B cell (primary cell): Measurements from ENCODE around the gene POU2AF1. TPM values are rescaled to one million over a fixed set of nuclear protein-coding genes. Genes with fewer than 3 reads are reported as not detected.
"Not testable (repeated sequence)": the region's sequence is repeated elsewhere in the genome, so short reads cannot be mapped to it uniquely, and the experiment has no call there.

Experiments used
- ATAC-seq: fragments of 200-7000 bp; cut with Tn5 transposase; one replicate; pipeline ENCODE4 v1.10.0; 2021; ENCODE audit warnings: low read depth, mild to moderate bottlenecking, moderate number of reproducible peaks, moderate library complexity
- CTCF ChIA-PET: fragments of 350-600 bp; sonication (Branson Sonifier 250); formaldehyde crosslinking; loops from one replicate; lab custom pipeline; 2021; ENCODE audit warnings: antibody characterized with exemption, inconsistent platforms; lab: Charles Lee
- POLR2A ChIA-PET: fragments of 350-600 bp; sonication (Branson Sonifier 250); formaldehyde crosslinking; loops from one replicate; lab custom pipeline; 2021; ENCODE audit warnings: antibody characterized with exemption; lab: Charles Lee
- DNase-seq: peaks from one replicate; pipeline ENCODE4 v3.0.0; 2013
- H2AFZ ChIP-seq: 2 replicates; pipeline ENCODE4 v1.6.1; 2012; ENCODE audit warnings: mild to moderate bottlenecking, low read depth, low read length; ENCODE audit not compliant: insufficient read depth, poor library complexity, severe bottlenecking
- H3K27ac ChIP-seq, 2 donors: 1 replicate in 1 of 2; 2 replicates in 1 of 2; pipeline ENCODE4 v1.5.1; 2012 to 2013; ENCODE audit warnings: low read length in 2 of 2, mild to moderate bottlenecking in 2 of 2, moderate library complexity in 1 of 2
- H3K27me3 ChIP-seq, 4 experiments: fragments of 200-600 bp in 1 of 4; sonication (generic) in 1 of 4; replicated peaks in 1 of 4; 1 replicate in 2 of 4; 2 replicates in 2 of 4; pipeline versions ENCODE4 v1.6.1 to v1.7.0; 2013 to 2016; ENCODE audit warnings: low read length in 3 of 4, mild to moderate bottlenecking in 2 of 4, mixed read lengths in 1 of 4, moderate library complexity in 1 of 4; ENCODE audit not compliant: insufficient read depth in 4 of 4, control insufficient read depth in 3 of 4; ENCODE audit errors: control extremely low read depth in 1 of 4
- H3K36me3 ChIP-seq, 2 experiments: replicated peaks in 1 of 2; 1 replicate in 1 of 2; 2 replicates in 1 of 2; pipeline versions ENCODE4 v1.6.1 to v1.7.1; 2013; ENCODE audit warnings: low read length in 1 of 2; ENCODE audit not compliant: insufficient read depth in 2 of 2, control insufficient read depth in 1 of 2; ENCODE audit errors: control extremely low read depth in 1 of 2, extremely low read depth in 1 of 2
- H3K4me1 ChIP-seq, 2 donors: fragments of 200-600 bp in 1 of 2; sonication (generic) in 1 of 2; 1 replicate in 1 of 2; 2 replicates in 1 of 2; pipeline versions ENCODE4 v1.5.1 to v1.6.1; 2013 to 2017; ENCODE audit warnings: low read length in 2 of 2; ENCODE audit not compliant: control insufficient read depth in 2 of 2, insufficient read depth in 2 of 2
- H3K4me2 ChIP-seq: replicated peaks from 2 replicates; pipeline ENCODE3; 2012; ENCODE audit warnings: mild to moderate bottlenecking, low read depth, low read length; ENCODE audit not compliant: poor library complexity, severe bottlenecking
- H3K4me3 ChIP-seq, 5 experiments: fragments of 200-600 bp in 1 of 5; sonication (generic) in 1 of 5; 1 replicate in 3 of 5; 2 replicates in 2 of 5; pipeline versions ENCODE4 v1.5.1 to v1.7.0; 2011 to 2016; ENCODE audit warnings: low read length in 4 of 5, mild to moderate bottlenecking in 4 of 5, low read depth in 2 of 5, control low read depth in 1 of 5, moderate library complexity in 1 of 5; ENCODE audit not compliant: insufficient read depth in 1 of 5; ENCODE audit errors: control extremely low read depth in 1 of 5, extremely low read depth in 1 of 5
- H3K79me2 ChIP-seq: fragments of 200-600 bp; sonication (generic); one replicate; pipeline ENCODE4 v1.6.0; 2016; ENCODE audit warnings: low read length; ENCODE audit not compliant: control insufficient read depth, insufficient read depth
- H3K9ac ChIP-seq: fragments of 200-600 bp; sonication (generic); 2 replicates; pipeline ENCODE4 v1.6.1; 2017; ENCODE audit warnings: mild to moderate bottlenecking, low read length, moderate library complexity
- H3K9me3 ChIP-seq, 3 donors: one replicate each; pipeline versions ENCODE4 v1.6.1 to v1.7.1; 2013; ENCODE audit warnings: low read length in 2 of 3; ENCODE audit not compliant: control insufficient read depth in 2 of 3, insufficient read depth in 1 of 3; ENCODE audit errors: control extremely low read depth in 1 of 3
- H4K20me1 ChIP-seq: 2 replicates; pipeline ENCODE4 v1.6.0; 2012; ENCODE audit warnings: mild to moderate bottlenecking, low read length; ENCODE audit not compliant: insufficient read depth, control insufficient read depth, poor library complexity, severe bottlenecking
- H3K27ac Mint-ChIP-seq: one replicate; pipeline ENCODE4 v1.8.0; 2021; ENCODE audit warnings: mixed read lengths
- H3K27me3 Mint-ChIP-seq: one replicate; pipeline ENCODE4 v1.8.0; 2021; ENCODE audit warnings: mixed read lengths
- H3K4me1 Mint-ChIP-seq: one replicate; pipeline ENCODE4 v1.8.0; 2021; ENCODE audit warnings: mixed read lengths
- H3K4me3 Mint-ChIP-seq: one replicate; pipeline ENCODE4 v1.8.0; 2021; ENCODE audit warnings: mixed read lengths
- H3K9me3 Mint-ChIP-seq: one replicate; pipeline ENCODE4 v1.8.0; 2022; ENCODE audit warnings: mixed read lengths; ENCODE audit not compliant: insufficient read depth
- EZH2 ChIP-seq: IDR thresholded peaks from 2 replicates; pipeline ENCODE4 v1.6.1; 2012; ENCODE audit warnings: borderline replicate concordance, low read depth, mild to moderate bottlenecking, moderate library complexity, low read length; ENCODE audit not compliant: insufficient read depth, poor library complexity, severe bottlenecking
- WGBS: methylation state at CpG from one replicate; pipeline ENCODE4 v1.1.5; 2013; ENCODE audit warnings: missing lambda C conversion rate; ENCODE audit not compliant: insufficient coverage; 5-methylcytosine and 5-hydroxymethylcytosine counted together
- intact Hi-C: fragments of 100-400 bp; cut with micrococcal nuclease; formaldehyde crosslinking; loops from one replicate; pipeline ENCODE4 v1.10.0; 2022
- polyA plus RNA-seq: library from polyadenylated mRNA; depleted of rRNA; stranded (reverse); fragments of >200 nt; gene quantifications from 2 replicates; pipeline ENCODE4 v1.2.3, GENCODE V29; 2012
- total RNA-seq, 2 donors: library from RNA; stranded (reverse); fragments of 120-200 nt in 1 of 2; gene quantifications; 1 replicate in 1 of 2; 2 replicates in 1 of 2; pipeline versions ENCODE4 v1.2.3 to v1.2.4, GENCODE V29; 2013 to 2022
- TF ChIP-seq, protein P1 (sequence below): fragments of 200-600 bp; IDR thresholded peaks from one replicate; pipeline ENCODE4 v1.8.0; 2022; ENCODE audit warnings: antibody characterized with exemption, mild to moderate bottlenecking

POU2AF1 gene
- total and polyA plus RNA-seq, 2 donors (not counting 1 experiment from before 2014, with no cell fraction given) = 308 to 407 TPM

DNA sequence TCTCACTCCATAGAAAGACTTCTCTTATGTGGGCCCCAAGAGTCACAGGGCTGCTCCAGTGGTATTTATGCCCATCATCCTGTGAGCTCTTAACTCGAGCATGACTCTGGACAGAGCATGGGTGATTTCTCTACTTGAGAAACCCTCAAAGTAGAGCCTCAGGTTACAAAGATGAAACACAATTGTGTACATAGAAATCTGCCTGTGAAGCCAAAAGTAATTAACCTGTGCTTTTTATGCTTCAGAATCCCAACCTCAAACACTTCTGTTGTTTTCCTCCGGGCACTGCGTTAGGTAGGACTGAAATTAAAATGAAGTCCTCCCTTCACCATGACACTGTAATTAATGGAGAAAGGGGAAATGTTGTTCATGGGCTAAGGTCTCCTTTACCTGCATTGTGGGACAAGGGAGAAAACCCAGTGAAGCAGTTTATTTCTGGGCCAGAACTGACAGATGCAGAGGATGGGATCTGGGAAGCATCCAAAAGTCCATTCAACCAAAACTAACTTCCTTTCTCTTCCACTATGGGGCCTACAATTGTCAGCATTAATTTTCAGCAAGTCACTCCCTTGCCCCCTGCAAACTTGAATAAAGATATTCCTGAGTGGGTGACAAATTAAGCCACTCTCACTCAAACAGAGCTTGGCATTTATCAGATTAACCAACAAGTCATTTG, 24.1 kb upstream of the POU2AF1 start:
- no peaks in the 10 kb centered on the region for H3K27me3 ChIP-seq
- H4K20me1 ChIP-seq = no peaks in the 10 kb centered on the region
- TF ChIP-seq, protein P1, sequence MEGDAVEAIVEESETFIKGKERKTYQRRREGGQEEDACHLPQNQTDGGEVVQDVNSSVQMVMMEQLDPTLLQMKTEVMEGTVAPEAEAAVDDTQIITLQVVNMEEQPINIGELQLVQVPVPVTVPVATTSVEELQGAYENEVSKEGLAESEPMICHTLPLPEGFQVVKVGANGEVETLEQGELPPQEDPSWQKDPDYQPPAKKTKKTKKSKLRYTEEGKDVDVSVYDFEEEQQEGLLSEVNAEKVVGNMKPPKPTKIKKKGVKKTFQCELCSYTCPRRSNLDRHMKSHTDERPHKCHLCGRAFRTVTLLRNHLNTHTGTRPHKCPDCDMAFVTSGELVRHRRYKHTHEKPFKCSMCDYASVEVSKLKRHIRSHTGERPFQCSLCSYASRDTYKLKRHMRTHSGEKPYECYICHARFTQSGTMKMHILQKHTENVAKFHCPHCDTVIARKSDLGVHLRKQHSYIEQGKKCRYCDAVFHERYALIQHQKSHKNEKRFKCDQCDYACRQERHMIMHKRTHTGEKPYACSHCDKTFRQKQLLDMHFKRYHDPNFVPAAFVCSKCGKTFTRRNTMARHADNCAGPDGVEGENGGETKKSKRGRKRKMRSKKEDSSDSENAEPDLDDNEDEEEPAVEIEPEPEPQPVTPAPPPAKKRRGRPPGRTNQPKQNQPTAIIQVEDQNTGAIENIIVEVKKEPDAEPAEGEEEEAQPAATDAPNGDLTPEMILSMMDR = no peak
- TF ChIP-seq EZH2 = no peak
- H3K4me1 ChIP-seq = peaks cover 37 to 41% of the 10 kb centered on the region in 2 donors
- no peaks in the 10 kb centered on the region for H3K27me3 Mint-ChIP-seq
- intact Hi-C loops = no loop called here
- no peak overlapping the region for H3K4me3 Mint-ChIP-seq
- no peak overlapping the region for H3K4me2 ChIP-seq
- POLR2A ChIA-PET = interaction anchor here (1.6 kb wide), 1 partner anchor 14 kb away, joined by 4 read pairs; no protein-coding TSS in a partner anchor
- H3K4me1 Mint-ChIP-seq = peaks cover 57% of the 10 kb centered on the region
- no peak overlapping the region for H3K27ac ChIP-seq
- 100% methylated on average over 1 of the region's 3 CpGs for WGBS
- H3K9ac ChIP-seq = no peak overlapping the region
- DNase-seq = no peak
- CTCF ChIA-PET = interaction anchor here (3.6 kb wide), 1 partner anchor 9 kb away, joined by 13 read pairs; no protein-coding TSS in a partner anchor
- H3K36me3 ChIP-seq = no peaks in the 10 kb centered on the region
- H3K4me3 ChIP-seq = no peak overlapping the region
- ATAC-seq = no peak
- H3K9me3 ChIP-seq = peaks cover 0 to 14% (median 8%) of the 10 kb centered on the region in 3 donors
- no peak overlapping the region for H2AFZ ChIP-seq
- H3K27ac Mint-ChIP-seq = peak overlapping the region; percentile 32
- peaks cover 2% of the 10 kb centered on the region for H3K9me3 Mint-ChIP-seq
- peaks cover 7% of the 10 kb centered on the region for H3K79me2 ChIP-seq

DNA sequence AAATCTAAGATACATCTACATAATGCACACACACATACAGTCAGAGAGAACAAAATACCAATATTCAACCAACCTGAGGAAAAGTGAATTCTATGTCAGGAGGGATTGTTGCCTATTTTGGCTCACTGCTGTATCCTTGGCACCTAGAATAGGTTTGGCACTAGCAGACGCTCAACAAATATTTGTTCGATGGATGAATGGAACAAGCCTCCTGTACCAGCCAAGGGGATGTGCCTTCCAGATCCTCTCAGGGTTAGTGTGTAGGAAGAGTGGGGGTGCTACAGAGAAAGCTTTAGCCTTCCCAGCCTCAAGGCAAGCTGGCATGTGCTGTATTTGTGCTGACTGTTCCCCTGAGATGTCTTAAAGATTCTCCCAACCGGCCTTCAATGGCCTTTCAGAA, 23.3 kb upstream of the POU2AF1 start:
- no peaks in the 10 kb centered on the region for H3K27me3 Mint-ChIP-seq
- no peak overlapping the region for H3K9ac ChIP-seq
- no peaks in the 10 kb centered on the region for H3K36me3 ChIP-seq
- intact Hi-C loops = no loop called here
- H2AFZ ChIP-seq = no peak overlapping the region
- CTCF ChIA-PET = interaction anchor here (3.6 kb wide), 1 partner anchor 10 kb away, joined by 13 read pairs; no protein-coding TSS in a partner anchor
- peaks cover 57% of the 10 kb centered on the region for H3K4me1 Mint-ChIP-seq
- DNase-seq = no peak
- H3K79me2 ChIP-seq = no peaks in the 10 kb centered on the region
- POLR2A ChIA-PET = no interaction called here
- H3K27ac Mint-ChIP-seq = peak overlapping the region; percentile 37
- no peak overlapping the region for H3K27ac ChIP-seq
- H3K27me3 ChIP-seq = no peaks in the 10 kb centered on the region
- TF ChIP-seq, protein P1 = no peak
- no peak for TF ChIP-seq EZH2
- no peak overlapping the region for H3K4me2 ChIP-seq
- H4K20me1 ChIP-seq = no peaks in the 10 kb centered on the region
- WGBS = 100% methylated on average over 2 of the region's 3 CpGs
- no peak overlapping the region for H3K4me3 ChIP-seq
- H3K4me3 Mint-ChIP-seq = no peak overlapping the region
- peaks cover 2% of the 10 kb centered on the region for H3K9me3 Mint-ChIP-seq
- peaks cover 0 to 14% (median 8%) of the 10 kb centered on the region in 3 donors for H3K9me3 ChIP-seq
- H3K4me1 ChIP-seq = peaks cover 39 to 41% of the 10 kb centered on the region in 2 donors
- no peak for ATAC-seq

DNA sequence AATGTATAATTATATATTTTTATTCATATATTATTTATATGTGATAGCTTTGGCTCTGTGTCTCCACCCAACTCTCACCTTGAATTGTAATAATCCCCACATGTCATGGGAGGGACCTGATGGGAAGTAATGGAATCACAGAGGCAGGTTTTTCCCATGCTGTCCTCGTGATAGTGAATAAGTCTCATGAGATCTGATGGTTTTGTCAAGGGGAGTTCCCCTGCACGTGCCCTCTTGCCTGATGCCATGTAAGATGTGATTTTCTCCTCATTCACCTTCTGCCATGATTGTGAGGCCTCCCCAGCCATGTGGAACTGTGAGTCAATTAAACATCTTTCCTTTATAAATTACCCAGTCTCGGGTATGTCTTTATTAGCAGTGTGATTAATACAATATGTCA, 22.9 kb upstream of the POU2AF1 start:
- H2AFZ ChIP-seq, H3K79me2 ChIP-seq: not testable (repeated sequence)

More for the DNA sequence above, 22.9 kb upstream of the POU2AF1 start:
- intact Hi-C loops, H4K20me1 ChIP-seq, H3K27ac ChIP-seq, H3K9ac ChIP-seq, H3K36me3 ChIP-seq, H3K9me3 Mint-ChIP-seq, ATAC-seq, H3K27me3 Mint-ChIP-seq, H3K4me3 ChIP-seq, H3K4me2 ChIP-seq, H3K27me3 ChIP-seq: not testable (repeated sequence)
- Mint-ChIP-seq H3K4me1 (peaks cover 61% of the 10 kb centered on the region), H3K27ac (peak overlapping the region; percentile 65), H3K4me3 (peak overlapping the region; percentile 27)
- WGBS = no CpG with 5 or more reads among the region's 3 CpGs
- ChIA-PET CTCF (interaction anchor here (3.6 to 6.1 kb wide), 2 partner anchors 10 to 17 kb away, joined by 13 to 163 read pairs; no protein-coding TSS in a partner anchor), POLR2A (interaction anchor here (1.1 to 4.5 kb wide), 2 partner anchors 15 to 23 kb away, joined by 18 to 54 read pairs; partner anchors contain the start of gene POU2AF1)
- H3K4me1 ChIP-seq = peaks cover 43 to 46% of the 10 kb centered on the region in 2 donors
- peaks cover 0 to 14% (median 8%) of the 10 kb centered on the region in 3 donors for H3K9me3 ChIP-seq
- peak; percentile 50 for DNase-seq
